GM18868 (cell line): Measurements from ENCODE around the gene TSPAN1.
A peak's percentile ranks its signal among the peaks of the same experiment; 100 is the strongest.

Experiments used
- ATAC-seq: cut with Tn5 transposase; IDR thresholded peaks from one replicate; pipeline ENCODE4 v1.9.1; 2021; ENCODE audit warnings: mild to moderate bottlenecking, moderate library complexity; ENCODE audit not compliant: unreplicated experiment

TSPAN1 gene

DNA sequence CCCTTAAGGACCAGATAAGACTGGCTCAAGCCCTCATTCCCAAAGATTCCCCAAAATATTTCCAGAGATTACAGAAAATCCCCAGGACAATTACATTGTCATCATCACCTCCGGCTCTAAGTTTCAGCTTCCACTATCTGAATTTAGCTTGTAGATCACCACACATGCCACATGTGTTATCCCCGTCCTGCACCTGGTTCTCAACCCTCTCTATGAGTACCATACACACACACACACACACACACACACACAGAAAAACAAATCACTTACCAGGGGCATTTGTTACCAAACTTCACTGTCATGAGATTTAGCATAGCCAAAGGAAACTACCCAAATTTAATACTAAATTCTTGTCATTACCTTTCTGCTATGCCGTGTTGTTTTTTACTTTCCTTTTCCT, 15.4 kb upstream of the TSPAN1 start:
- no peak for ATAC-seq

DNA sequence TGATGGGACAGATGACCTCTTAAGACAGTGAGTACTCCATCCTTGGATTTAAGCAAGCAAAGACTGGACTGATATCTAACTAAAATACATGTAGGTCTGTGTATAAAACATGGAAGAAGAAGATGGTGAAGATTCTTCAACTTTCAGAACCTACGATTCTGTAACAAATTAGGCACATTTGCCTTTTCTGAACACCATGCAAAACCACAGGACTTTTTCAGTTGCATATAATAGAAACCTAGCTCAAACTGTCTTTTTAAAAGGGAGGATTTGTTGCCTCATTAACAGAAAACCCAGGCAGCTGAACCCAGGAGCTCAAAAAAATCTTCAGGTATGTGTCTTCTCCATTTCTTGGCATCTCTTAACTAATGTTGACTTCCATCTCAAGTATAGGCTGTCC, 14.7 kb upstream of the TSPAN1 start:
- ATAC-seq: no peak

DNA sequence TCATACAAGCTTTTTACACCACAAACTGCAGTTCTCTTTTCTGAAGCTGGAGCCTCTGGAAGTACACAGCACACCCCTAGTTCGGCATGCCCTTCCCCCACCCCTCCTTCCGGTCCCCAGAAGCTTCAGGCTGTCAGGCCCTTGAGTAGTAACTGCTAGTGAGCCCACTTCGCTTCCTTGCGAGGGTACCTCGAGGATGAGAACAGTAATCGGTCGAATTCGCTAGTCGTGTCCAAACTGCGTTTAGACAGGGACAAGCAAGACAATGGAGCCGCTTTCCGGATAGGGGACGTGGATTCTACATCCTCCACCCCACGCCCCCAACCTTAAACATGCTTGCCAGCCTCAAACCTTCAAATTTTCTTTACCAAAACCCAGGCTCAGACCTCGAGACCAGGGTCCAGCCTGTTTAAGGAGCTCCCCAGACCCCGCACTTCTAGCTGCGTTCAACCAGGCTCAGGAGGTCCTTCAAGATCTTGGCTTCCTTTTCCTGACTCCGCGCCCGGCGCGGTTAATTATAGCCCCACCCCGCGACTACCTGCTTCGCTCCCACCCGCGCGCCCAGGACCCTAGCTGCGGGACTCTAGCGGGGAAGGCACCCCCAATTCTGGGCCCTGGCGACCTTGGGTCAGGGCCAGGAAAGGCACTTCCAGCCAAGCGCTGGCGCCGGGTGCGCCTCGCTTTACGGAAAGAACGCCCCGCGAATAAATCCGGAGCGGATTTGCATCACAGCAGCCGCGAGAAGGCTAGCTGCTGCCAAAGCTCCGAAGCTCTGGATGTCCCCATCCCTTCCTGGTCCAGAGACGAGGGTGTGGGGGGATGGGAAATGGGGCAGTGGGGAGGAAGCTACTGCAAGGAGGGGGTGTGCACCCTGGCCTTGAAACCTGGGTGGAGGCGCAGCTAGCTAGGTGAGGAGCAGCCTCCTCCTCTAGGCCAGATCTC, 8.1 kb upstream of the TSPAN1 start:
- ATAC-seq: no peak

DNA sequence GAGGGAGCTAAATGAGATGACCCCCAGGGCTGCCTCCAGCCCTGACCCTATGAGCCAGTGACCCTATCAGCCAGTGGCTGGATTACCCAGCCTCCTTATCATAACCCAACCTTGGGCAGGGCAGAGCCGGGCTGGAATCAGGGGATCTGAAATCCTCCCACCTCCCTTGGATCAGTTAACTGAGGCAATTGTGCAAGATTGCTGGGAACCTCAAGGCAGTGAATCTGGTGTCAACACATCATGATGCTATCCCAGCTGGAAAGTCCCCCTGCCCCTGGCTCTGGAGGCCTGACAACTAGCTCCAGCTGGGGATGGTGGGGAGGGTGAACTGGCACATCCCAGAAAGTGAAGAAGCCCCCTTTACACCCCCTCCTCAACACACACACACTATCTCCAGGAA, 6.4 kb upstream of the TSPAN1 start:
- no peak for ATAC-seq

DNA sequence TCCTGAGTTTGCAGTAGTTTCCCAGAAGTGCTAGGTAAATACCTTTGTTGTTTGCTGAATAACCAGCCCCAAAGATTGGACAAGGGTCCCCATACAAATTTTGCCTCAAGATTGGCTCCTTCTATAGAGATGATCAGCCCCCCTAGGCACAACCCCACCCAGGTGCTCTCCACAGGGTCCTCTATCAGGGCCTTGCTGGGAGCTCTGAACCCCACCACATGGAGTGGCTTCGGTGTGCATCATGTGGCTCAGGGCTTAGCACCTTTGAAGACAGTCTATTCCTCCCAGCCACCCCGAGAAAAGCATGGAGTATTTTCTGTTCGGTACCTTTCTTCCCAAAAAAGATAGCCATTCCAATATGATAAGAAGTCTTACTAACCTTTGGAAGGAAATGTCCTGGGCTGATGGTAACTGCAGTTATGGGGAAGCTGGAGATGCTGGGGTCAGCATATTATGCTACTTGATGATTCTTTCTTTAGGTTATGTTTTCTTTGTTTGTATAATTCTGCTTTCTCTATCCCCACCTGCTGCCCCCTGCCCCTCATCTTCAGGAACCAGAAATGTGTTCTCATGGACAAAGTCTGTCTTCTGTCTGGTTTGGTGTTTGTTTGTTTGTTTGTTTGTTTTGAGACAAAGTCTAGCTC, 5.0 kb upstream of the TSPAN1 start:
- no peak for ATAC-seq

DNA sequence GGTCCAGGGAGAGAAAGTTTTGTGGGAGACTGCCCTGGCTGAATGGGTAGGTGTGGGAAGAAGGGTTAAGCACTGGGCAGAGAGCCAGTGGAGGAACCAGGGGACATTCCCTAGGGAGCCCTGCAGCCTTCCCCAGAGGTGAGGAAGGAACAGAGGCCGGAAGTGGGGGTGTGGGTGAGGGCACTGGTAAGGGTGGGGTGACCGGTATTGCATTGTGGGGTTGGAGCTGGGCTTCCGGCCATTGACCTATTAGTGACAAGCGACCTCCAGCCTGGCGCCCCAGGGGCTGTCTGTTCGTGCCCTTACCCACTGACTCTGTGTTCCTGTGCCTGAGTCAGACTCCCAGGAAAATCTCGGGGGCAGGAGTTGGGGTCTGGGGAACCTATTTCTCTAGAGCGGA, 3.5 kb upstream of the TSPAN1 start:
- ATAC-seq: no peak

DNA sequence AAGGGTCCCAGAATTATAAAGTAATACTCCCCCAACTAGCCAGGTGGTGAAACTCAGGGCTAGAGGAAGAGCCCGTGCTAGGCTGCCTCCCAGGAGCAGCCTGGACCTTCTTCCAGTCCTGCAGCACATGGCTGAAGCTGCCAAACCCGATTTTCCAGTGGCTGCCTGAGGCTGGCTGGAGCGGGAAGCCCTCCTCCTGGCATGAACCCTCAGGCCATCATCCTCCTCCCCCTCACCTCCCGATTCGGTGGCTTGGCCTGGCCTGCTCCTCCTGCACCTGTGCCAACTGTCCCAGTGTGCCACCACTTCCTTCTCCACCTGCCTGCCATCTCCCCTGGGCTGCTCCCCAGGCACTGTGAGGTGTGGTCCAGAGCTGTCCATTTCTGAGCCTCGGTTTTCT, 3.0 kb upstream of the TSPAN1 start:
- ATAC-seq: no peak

DNA sequence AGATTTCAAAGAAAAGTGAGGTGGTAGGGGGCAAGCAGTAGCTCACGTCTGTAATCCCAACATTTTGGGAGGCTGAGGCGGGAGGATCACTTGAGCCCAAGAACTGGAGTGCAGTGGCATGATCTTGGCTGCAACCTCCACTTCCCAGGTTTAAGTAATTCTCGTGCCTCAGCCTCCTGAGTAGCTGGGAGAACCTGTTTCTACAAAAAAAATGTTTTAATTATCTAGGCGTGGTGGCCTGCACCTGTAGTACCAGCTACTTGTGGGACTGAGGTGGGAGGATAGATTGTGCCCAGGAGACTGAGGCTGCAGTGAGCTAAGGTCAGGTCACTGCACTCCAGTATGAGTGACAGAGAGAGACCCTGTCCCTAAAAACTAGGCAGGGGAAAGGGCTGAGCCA, 2.6 kb upstream of the TSPAN1 start:
- no peak for ATAC-seq

DNA sequence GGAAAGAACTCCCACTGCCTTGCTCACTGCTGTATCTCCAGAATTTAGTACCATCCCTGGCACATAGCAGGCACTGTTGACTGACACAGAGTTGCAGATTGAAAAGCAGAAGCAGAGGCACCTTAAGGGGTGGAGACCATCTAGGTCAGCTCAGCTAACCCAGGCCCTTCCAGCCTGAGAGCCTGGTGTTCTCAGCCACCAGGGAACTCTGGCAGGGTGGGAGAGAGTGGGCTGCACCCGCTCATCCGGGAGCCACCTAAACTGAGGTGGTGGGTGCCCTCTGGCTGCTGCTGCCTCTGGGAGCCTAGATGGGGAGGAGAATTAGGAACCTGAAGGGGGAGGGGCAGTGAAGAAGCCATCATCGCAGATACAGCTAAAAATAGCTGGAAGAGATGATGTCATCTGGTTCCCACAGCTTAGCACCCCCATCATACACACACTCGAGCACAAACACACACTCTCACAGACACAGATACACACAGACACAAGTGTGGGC, 1.5 kb upstream of the TSPAN1 start:
- ATAC-seq: no peak

DNA sequence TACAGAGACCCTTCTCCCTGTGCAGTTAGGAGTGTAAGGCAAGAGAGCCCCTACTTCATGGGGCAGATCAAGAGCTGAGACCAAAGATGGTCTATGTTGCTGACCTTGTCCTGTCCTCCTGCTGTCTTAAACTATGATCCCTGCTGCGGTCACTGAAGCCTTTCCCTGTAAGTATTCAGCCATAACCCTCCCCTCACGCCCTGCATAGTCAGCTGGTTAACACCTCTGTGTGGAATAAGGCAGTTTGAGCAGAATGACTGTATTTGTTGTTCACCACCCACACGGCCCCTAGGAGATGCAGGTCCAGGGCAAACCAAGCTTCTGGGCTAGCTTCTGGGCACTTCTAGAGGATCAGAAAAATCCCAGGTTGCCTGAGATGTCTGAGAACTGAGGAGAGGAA, 356 bp downstream of the TSPAN1 start:
- peak; percentile 41 for ATAC-seq

DNA sequence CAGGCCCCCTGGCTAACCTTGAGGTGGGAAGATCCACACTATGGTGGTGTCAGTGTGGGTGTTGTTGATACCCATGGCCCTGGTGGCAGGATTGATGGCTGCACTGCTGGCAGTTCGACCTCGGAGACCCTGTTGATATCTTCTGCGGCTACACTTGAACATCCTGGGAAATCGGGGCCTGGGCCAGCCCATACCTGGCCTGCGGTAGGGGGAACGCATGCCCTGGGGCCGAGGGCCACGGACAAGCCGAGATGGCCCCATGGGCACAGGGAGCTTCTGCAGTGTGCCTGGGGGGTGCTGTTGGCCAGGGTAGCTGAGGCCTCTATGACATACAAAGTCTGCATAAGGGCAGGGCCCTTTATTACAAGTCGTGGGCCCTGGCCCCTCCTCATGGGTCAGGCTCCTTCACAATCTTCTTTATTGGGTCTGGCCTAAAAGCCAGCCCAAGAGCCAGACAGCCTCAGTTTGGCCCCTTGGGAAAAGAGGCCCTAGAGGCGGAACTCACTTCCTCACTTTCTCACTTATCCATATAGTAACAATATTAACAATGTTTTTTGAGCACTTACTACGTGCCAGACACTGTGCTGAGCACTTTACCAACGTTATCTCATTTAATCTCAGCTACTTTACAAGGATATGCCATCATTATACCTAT, 1.5 kb downstream of the TSPAN1 start, which contains the start of gene P3R3URF:
TSS of gene P3R3URF (minus strand) at position 278 of the 655 bp plus-strand sequence. CDS start at position 261, 17 bp downstream.
- no peak for ATAC-seq

DNA sequence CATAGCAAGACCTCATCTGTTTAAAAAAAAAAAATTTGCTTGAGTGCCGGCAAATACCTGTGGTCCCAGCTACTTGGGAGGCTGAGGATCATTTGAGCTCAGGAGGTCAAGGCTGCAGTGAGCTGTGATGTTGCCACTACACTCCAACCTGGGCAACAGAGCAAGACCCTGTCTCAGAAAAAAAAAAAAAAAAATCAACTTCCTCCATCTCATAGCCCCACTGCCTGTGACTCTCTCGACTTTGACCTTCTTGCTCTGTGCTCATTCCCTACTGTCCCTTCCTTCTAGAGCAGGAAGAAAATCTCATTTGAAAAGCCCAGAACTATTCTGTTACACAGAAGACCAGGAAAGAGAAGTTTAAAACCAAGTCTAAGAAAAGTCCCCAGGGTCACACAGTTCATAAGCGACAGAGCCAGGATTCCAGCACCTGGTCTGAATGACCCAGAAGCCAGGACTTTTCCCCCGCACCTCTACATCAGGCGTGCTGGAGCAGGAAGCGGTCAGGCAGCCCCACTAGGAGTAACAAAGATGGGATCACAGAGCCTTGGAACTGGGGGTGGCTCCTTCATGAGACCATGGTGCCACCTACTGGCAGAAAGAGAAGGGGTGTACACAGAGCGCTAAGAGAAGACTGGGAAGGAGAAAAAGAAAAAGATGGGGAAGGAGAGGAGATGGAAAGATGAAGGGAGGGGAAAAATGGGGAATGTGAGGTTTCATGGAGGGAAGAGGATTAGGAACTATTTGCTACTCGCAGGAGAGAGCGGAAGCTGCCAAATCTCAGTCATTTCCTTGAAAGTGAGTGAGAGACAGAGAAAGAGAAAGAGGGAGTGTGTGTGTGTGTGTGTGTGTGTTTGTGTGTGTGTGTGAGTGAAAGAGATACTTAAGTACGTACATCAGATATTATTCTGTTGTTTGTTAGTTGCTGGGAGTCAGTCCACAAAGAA, 4.5 kb downstream of the TSPAN1 start:
- peak; percentile 39 for ATAC-seq

DNA sequence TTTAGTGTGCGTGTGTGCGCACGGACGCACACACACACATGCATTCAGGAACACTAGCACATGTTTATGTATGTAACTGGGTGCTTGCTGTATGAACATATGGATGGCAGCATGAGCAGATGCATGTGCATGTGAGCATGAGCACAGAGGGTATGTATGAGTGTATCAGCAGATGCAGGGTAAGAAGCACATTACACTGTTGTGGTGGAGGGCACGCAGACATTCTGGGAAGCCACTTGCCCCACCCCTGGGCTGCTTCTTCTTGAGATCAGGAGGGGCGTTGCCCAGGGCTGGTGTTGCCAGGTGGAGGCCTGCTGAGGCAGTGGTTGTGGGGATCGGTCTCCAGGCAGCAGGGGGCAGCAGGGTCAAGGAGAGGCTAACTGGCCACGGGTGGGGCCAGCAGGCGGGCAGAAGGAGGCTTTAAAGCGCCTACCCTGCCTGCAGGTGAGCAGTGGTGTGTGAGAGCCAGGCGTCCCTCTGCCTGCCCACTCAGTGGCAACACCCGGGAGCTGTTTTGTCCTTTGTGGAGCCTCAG, 5.3 kb downstream of the TSPAN1 start:
- no peak for ATAC-seq

DNA sequence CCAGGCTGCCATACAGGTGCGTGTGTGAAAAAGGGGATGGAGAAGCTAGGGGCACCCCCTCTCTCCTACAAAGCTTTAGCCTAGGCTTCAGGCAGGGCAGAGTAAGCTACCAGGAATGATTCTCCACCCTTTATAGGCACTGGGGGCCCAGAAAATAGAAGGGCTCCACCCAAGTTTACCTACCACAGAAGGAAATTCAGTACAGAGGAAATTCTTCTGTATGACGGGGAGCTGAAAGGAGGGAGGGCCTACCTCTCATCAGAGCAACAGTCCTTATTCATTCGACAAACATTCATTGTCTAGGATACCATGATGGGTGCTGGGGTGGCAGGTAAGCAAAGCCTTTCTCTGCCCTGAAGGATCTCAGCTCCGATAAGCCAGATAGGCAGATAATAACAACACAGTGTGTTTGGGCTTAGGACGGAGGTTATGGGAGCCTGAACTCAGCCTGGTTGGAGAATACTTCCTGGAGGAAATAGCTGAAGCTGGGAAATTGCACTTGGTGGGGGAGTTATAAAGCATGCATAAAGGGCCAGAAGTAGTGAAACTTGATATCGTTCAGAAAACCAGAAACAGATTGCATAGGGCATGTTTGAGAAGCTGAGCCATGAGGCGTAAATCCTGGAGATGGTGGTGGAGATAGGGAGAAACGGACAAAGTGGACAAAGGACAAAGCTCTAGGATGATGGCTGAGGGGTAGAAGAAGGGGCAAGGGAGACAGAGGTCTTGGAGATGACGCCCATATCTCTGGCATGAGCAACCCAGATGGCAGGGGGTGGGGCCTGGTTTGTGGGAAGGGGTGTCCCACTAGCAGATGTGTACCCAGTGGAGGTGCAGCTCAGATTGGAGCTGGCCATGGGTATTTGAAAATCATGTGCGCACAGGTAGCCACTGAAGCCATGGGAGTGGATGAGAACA, 6.7 kb downstream of the TSPAN1 start:
- ATAC-seq: no peak

DNA sequence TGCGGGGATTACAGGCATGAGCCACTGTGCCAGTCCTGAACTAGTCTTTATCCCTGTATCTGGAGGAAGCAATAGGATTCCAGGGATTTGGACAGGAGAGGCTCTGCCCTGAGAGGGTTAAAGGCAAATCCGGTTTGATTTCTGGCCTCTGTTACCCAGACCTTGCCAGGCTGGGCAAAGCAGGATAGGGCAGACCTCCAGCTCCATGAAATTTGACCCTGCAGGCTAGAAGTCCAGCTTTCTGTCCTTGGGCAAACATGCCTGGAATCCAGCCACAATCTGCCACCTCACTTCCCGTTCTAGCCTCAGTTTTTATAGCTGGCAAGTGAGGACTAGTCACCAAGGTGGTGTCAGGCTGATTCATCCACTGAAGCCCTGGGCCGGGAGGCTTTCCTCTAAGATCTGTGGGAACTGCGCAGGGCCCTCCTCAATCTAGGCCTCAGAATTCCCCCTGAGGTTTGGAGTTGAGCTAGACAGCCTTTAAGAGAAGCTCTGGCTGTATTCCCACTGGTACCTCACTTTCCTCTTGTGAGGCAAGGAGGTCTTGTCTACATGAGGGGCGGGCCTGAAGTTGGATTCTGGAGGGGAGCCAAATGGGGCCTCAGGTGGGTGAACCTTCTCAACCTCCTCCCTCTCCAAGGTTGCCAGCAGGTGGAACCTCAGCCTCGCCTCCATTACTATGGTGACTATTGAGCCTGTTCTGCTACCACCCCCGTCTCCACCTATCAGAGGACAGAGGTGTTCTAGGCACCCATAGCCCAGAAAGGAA, 8.4 kb downstream of the TSPAN1 start:
- ATAC-seq: no peak

DNA sequence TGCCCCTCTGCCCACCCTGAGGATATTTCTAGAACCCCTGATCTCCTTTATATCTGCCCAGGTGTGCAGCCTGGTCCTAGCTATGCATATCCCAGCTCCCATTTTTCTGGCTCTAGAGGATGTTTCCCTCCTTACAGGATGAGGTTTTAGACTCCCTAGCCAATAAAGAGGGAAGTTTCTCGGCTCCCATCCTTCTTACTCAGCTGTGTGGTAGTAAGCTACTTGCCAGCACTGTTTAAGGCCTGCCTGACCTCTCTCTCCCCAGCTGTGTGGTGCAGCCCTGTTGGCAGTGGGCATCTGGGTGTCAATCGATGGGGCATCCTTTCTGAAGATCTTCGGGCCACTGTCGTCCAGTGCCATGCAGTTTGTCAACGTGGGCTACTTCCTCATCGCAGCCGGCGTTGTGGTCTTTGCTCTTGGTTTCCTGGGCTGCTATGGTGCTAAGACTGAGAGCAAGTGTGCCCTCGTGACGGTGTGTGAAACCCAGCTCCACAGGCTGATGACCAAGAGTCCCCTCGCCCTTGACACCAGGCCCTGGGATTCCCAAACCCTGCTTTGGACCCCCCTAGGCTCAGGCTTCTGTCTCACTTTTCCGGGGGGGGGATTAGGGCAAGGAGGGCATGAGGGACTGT, 9.2 kb downstream of the TSPAN1 start:
- peak; percentile 54 for ATAC-seq

DNA sequence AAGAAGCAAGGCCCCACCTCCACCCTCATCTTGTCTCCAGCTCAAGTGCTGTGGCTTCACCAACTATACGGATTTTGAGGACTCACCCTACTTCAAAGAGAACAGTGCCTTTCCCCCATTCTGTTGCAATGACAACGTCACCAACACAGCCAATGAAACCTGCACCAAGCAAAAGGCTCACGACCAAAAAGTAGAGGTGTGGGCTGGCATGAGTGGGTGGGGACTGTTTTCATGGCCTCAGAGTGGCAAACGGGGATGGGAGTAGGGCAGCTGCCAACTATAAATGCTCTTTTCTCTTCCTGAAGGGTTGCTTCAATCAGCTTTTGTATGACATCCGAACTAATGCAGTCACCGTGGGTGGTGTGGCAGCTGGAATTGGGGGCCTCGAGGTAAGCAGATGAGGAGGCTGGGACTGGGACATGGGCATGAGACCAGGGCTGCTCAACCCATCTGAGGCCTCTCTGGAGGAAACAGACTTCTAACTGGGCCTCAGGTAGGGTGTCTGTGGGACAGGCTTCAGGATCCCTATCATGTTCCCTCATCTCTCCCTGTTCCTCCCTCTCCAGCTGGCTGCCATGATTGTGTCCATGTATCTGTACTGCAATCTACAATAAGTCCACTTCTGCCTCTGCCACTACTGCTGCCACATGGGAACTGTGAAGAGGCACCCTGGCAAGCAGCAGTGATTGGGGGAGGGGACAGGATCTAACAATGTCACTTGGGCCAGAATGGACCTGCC, 10.2 kb downstream of the TSPAN1 start:
- ATAC-seq: no peak
